IMR-90 (cell line): ENCODE data around the gene KCNK3. TPM values are rescaled to one million over a fixed set of nuclear protein-coding genes. Genes with fewer than 3 reads are reported as not detected.
A peak's percentile ranks its signal among the peaks of the same experiment; 100 is the strongest.

ENCODE experiments used
- ATAC-seq: fragments of 200-7000 bp; cut with Tn5 transposase; 2 replicates; pipeline ENCODE4 v1.9.1; 2020; ENCODE audit warnings: low read depth, mild to moderate bottlenecking, moderate library complexity
- BruUV-seq: library from RNA; stranded (reverse); fragments of 400-500 nt; replicated peaks from 2 replicates; lab custom pipeline; 2021; lab: Mats Ljungman, UMichigan
- CTCF ChIA-PET: fragments of 300-600 bp; formaldehyde crosslinking; extraction: SDS; loops from one replicate; lab custom pipeline; 2021; ENCODE audit warnings: antibody characterized with exemption; lab: Yijun Ruan, JAX
- POLR2A ChIA-PET: fragments of 300-600 bp; sonication (Branson Sonifier 250); formaldehyde crosslinking; loops from one replicate; lab custom pipeline; 2022; ENCODE audit warnings: antibody characterized with exemption; ENCODE audit not compliant: unreplicated experiment; lab: Charles Lee
- DNase-seq: peaks from one replicate; pipeline ENCODE4 v3.0.0; 2013
- H2AFZ ChIP-seq: replicated peaks from 2 replicates; pipeline ENCODE3; 2013; ENCODE audit warnings: low read length, mild to moderate bottlenecking; ENCODE audit not compliant: poor library complexity
- H2AK5ac ChIP-seq: 2 replicates; pipeline ENCODE4 v1.6.1; 2013; ENCODE audit warnings: low read depth, low read length, inconsistent platforms
- H2AK9ac ChIP-seq: replicated peaks from 2 replicates; pipeline ENCODE3; 2013; ENCODE audit warnings: mild to moderate bottlenecking, low read depth, low read length, moderate library complexity; ENCODE audit not compliant: poor library complexity
- H2BK120ac ChIP-seq: 2 replicates; pipeline ENCODE4 v1.6.1; 2013; ENCODE audit warnings: low read depth, low read length, inconsistent platforms
- H2BK15ac ChIP-seq: 3 replicates; pipeline ENCODE4 v1.6.1; 2013; ENCODE audit warnings: low read depth, low read length, inconsistent platforms
- H2BK20ac ChIP-seq: 2 replicates; pipeline ENCODE4 v1.6.1; 2013; ENCODE audit warnings: low read depth, mild to moderate bottlenecking, inconsistent platforms, low read length, moderate library complexity
- H2BK5ac ChIP-seq: 2 replicates; pipeline ENCODE4 v1.6.1; 2013; ENCODE audit warnings: mild to moderate bottlenecking, low read depth, low read length, inconsistent platforms; ENCODE audit not compliant: poor library complexity, severe bottlenecking
- H3K14ac ChIP-seq: replicated peaks from 2 replicates; pipeline ENCODE4 v1.6.1; 2013; ENCODE audit warnings: low read depth, low read length, inconsistent platforms
- H3K18ac ChIP-seq: 2 replicates; pipeline ENCODE4 v1.6.1; 2013; ENCODE audit warnings: low read depth, low read length, control low read depth
- H3K23ac ChIP-seq: 2 replicates; pipeline ENCODE4 v1.6.1; 2013; ENCODE audit warnings: low read depth, low read length, inconsistent platforms
- H3K27ac ChIP-seq: 2 replicates; pipeline ENCODE4 v1.5.1; 2013; ENCODE audit warnings: mild to moderate bottlenecking, control low read depth, low read length; ENCODE audit not compliant: insufficient read depth
- H3K27me3 ChIP-seq: 2 replicates; pipeline ENCODE4 v1.6.1; 2013; ENCODE audit warnings: low read length; ENCODE audit not compliant: control insufficient read depth, insufficient read depth
- H3K36me3 ChIP-seq: 2 replicates; pipeline ENCODE4 v1.6.1; 2013; ENCODE audit warnings: low read length, mixed read lengths; ENCODE audit not compliant: control insufficient read depth, insufficient read depth
- H3K4ac ChIP-seq: 2 replicates; pipeline ENCODE4 v1.6.1; 2013; ENCODE audit warnings: low read depth, low read length, inconsistent platforms
- H3K4me1 ChIP-seq: 2 replicates; pipeline ENCODE4 v1.6.1; 2013; ENCODE audit warnings: low read length, mixed read lengths; ENCODE audit not compliant: control insufficient read depth, insufficient read depth
- H3K4me2 ChIP-seq: 2 replicates; pipeline ENCODE4 v1.6.1; 2013; ENCODE audit warnings: low read depth, mild to moderate bottlenecking, control low read depth, low read length, moderate library complexity
- H3K4me3 ChIP-seq: 2 replicates; pipeline ENCODE4 v1.5.1; 2013; ENCODE audit warnings: low read depth, mild to moderate bottlenecking, control low read depth, low read length, moderate library complexity; ENCODE audit not compliant: insufficient read depth
- H3K56ac ChIP-seq: 2 replicates; pipeline ENCODE4 v1.6.1; 2013; ENCODE audit warnings: low read length, inconsistent platforms; ENCODE audit not compliant: insufficient read depth; ENCODE audit errors: extremely low read depth
- H3K79me1 ChIP-seq, 2 experiments: 2 replicates each; pipeline ENCODE4 v1.6.1; 2013; ENCODE audit warnings: low read length in 2 of 2, inconsistent platforms in 1 of 2, low read depth in 1 of 2
- H3K9ac ChIP-seq: 2 replicates; pipeline ENCODE4 v1.6.1; 2013; ENCODE audit warnings: low read depth, low read length, control low read depth
- H3K9me1 ChIP-seq: 2 replicates; pipeline ENCODE4 v1.6.1; 2013; ENCODE audit warnings: low read length, inconsistent platforms; ENCODE audit not compliant: insufficient read depth
- H3K9me3 ChIP-seq: 2 replicates; pipeline ENCODE4 v1.6.1; 2013; ENCODE audit warnings: low read length; ENCODE audit not compliant: control insufficient read depth, insufficient read depth
- H4K20me1 ChIP-seq: 2 replicates; pipeline ENCODE4 v1.6.1; 2013; ENCODE audit warnings: low read length, inconsistent platforms; ENCODE audit not compliant: insufficient read depth
- H4K5ac ChIP-seq: 2 replicates; pipeline ENCODE4 v1.6.1; 2013; ENCODE audit warnings: mild to moderate bottlenecking, low read depth, low read length, control low read depth
- H4K8ac ChIP-seq, 2 experiments: 2 replicates each; pipeline ENCODE4 v1.6.1; 2013; ENCODE audit warnings: low read depth in 2 of 2, low read length in 2 of 2, control low read depth in 1 of 2, inconsistent platforms in 1 of 2
- H4K91ac ChIP-seq: 2 replicates; pipeline ENCODE4 v1.6.1; 2013; ENCODE audit warnings: low read depth, low read length, inconsistent platforms; ENCODE audit not compliant: insufficient read depth
- BHLHE40 ChIP-seq: fragments of 150-350 bp; IDR thresholded peaks from 2 replicates; pipeline ENCODE4 v1.6.1; 2016; ENCODE audit warnings: mild to moderate bottlenecking, low read depth, low read length
- CHD1 ChIP-seq: IDR thresholded peaks from 2 replicates; pipeline ENCODE4 v1.6.1; 2012; ENCODE audit warnings: low read depth, low read length, improper control_type of control experiment
- CTCF ChIP-seq: conservative IDR thresholded peaks from 2 replicates; pipeline ENCODE4 v1.5.1; 2012; ENCODE audit warnings: mild to moderate bottlenecking, low read depth, low read length, improper control_type of control experiment
- ELK1 ChIP-seq: fragments of 150-350 bp; IDR thresholded peaks from 2 replicates; pipeline ENCODE4 v1.6.1; 2016; ENCODE audit warnings: low read depth, mild to moderate bottlenecking, low read length, moderate library complexity, borderline replicate concordance
- FOS ChIP-seq: fragments of 150-350 bp; IDR thresholded peaks from 2 replicates; pipeline ENCODE4 v1.6.1; 2016; ENCODE audit warnings: low read depth, low read length
- MXI1 ChIP-seq: IDR thresholded peaks from 2 replicates; pipeline ENCODE4 v1.6.1; 2012; ENCODE audit warnings: low read depth, mild to moderate bottlenecking, low read length, moderate library complexity, borderline replicate concordance
- POLR2A ChIP-seq: IDR thresholded peaks from 2 replicates; pipeline ENCODE4 v1.6.1; 2012; ENCODE audit warnings: mild to moderate bottlenecking, low read depth, low read length
- RAD21 ChIP-seq: IDR thresholded peaks from 2 replicates; pipeline ENCODE4 v1.6.1; 2012; ENCODE audit warnings: low read length, improper control_type of control experiment
- RCOR1 ChIP-seq: IDR thresholded peaks from 2 replicates; pipeline ENCODE4 v1.6.1; 2012; ENCODE audit warnings: mild to moderate bottlenecking, low read length, improper control_type of control experiment; ENCODE audit not compliant: insufficient replicate concordance
- RFX5 ChIP-seq: IDR thresholded peaks from 2 replicates; pipeline ENCODE4 v1.8.0; 2012; ENCODE audit warnings: low read depth, mild to moderate bottlenecking, low read length, moderate library complexity
- SMC3 ChIP-seq: fragments of 150-350 bp; IDR thresholded peaks from 2 replicates; pipeline ENCODE4 v1.6.1; 2016; ENCODE audit warnings: low read depth, mild to moderate bottlenecking, antibody characterized with exemption, low read length, moderate library complexity
- WGBS, 2 experiments: methylation state at CpG; one replicate each; pipeline versions ENCODE4 v1.1.5 to v1.1.7; 2013; ENCODE audit warnings: missing lambda C conversion rate in 2 of 2; ENCODE audit not compliant: insufficient read length in 1 of 2; ENCODE audit errors: extremely low coverage in 2 of 2; 5-methylcytosine and 5-hydroxymethylcytosine counted together
- dilution Hi-C: fragments of 300-500 bp; cut with HindIII; formaldehyde crosslinking; loops from one replicate; pipeline ENCODE4 v1.14.3; 2018; ENCODE audit warnings: low sequenced_read_pairs; ENCODE audit not compliant: unreplicated experiment
- in situ Hi-C: fragments of 300-500 bp; cut with MboI; formaldehyde crosslinking; loops from 3 replicates; pipeline ENCODE4 v1.14.3; 2019; ENCODE audit warnings: low sequenced_read_pairs, inconsistent platforms, mixed read lengths
- intact Hi-C: fragments of 100-400 bp; cut with micrococcal nuclease; formaldehyde crosslinking; loops from 2 replicates; pipeline ENCODE4 v1.10.0; 2022
- polyA plus RNA-seq, 3 experiments: library from polyadenylated mRNA; depleted of rRNA; stranded (reverse); fragments of >200 nt; gene quantifications; 2 replicates each; pipeline ENCODE4 v1.2.3, GENCODE V29; 2012; ENCODE audit warnings: low replicate concordance in 1 of 3
- total RNA-seq: library from RNA; depleted of rRNA; stranded (reverse); fragments of >200 nt; gene quantifications from 2 replicates; pipeline ENCODE4 v1.2.3, GENCODE V29; 2012

The KCNK3 gene
- total and polyA plus RNA-seq, 2 of the 4 experiments (the other 2 are of a cell fraction) = under 0.01 to 0.03 TPM

- intact Hi-C loops (no loop called here), in situ Hi-C loops (no loop called here), dilution Hi-C loops (no loop called here)
- TF ChIP-seq POLR2A (no peak), MXI1 (no peak), RCOR1 (no peak), BHLHE40 (no peak), RAD21 (no peak), RFX5 (no peak), SMC3 (no peak), CHD1 (no peak), CTCF (no peak), FOS (no peak), ELK1 (no peak)
- H3K4ac ChIP-seq = no peak overlapping the region
- no peak for ATAC-seq
- no peak overlapping the region for H4K91ac ChIP-seq
- no peak overlapping the region for H3K18ac ChIP-seq
- no TSS peak for BruUV-seq
- no peak overlapping the region for H4K5ac ChIP-seq
- no peak overlapping the region for H2AK9ac ChIP-seq
- no peak overlapping the region for H4K8ac ChIP-seq
- H2AFZ ChIP-seq = no peak overlapping the region
- H3K4me1 ChIP-seq = peaks cover 17% of the 10 kb centered on the region
- no peak overlapping the region for H3K4me2 ChIP-seq
- H3K9me1 ChIP-seq = peaks cover 10% of the 10 kb centered on the region
- H3K36me3 ChIP-seq = no peaks in the 10 kb centered on the region
- ChIA-PET CTCF (interaction anchor here (0.7 kb wide), 1 partner anchor 20 kb away, joined by 3 read pairs; no protein-coding TSS in a partner anchor), POLR2A (no interaction called here)
- no peak overlapping the region for H3K27ac ChIP-seq
- H2BK15ac ChIP-seq = no peak overlapping the region
- no peaks in the 10 kb centered on the region for H4K20me1 ChIP-seq
- no peak overlapping the region for H3K9ac ChIP-seq
- 100% methylated on average over 1 of the region's 4 CpGs; no CpG with 5 or more reads in 1 of the 2 experiments for WGBS, 2 experiments
- H3K9me3 ChIP-seq = peaks cover 3% of the 10 kb centered on the region
- peak overlapping the region; percentile 25; the same call in 1 of the 2 replicates for H2BK120ac ChIP-seq
- DNase-seq = no peak
- no peak overlapping the region for H2AK5ac ChIP-seq
- H3K23ac ChIP-seq = no peak overlapping the region
- H2BK5ac ChIP-seq = no peak overlapping the region
- H3K79me1 ChIP-seq = peaks cover 0 to 19% of the 10 kb centered on the region in 2 experiments; a peak in 2 of 4 replicates
- H3K4me3 ChIP-seq = no peak overlapping the region
- no peak overlapping the region for H3K56ac ChIP-seq
- no peak overlapping the region for H3K14ac ChIP-seq
- peak overlapping the region; percentile 48; the same call in 1 of the 2 replicates for H2BK20ac ChIP-seq
- H3K27me3 ChIP-seq = no peaks in the 10 kb centered on the region
Measured at GRCh38 chr2:26754539-26754938, 62.0 kb downstream of the KCNK3 start.
